Aorta (tissue), 5 donors: Measurements from ENCODE around the gene SRPK3. TPM values are rescaled to one million over a fixed set of nuclear protein-coding genes. Genes with fewer than 3 reads are reported as not detected.
"Not testable (repeated sequence)": the region's sequence is repeated elsewhere in the genome, so short reads cannot be mapped to it uniquely, and the experiment has no call there.

ENCODE experiments used
- ATAC-seq: fragments of 200-7000 bp; cut with Tn5 transposase; one replicate; pipeline ENCODE4 v1.9.1; 2022; ENCODE audit warnings: moderate library complexity; ENCODE audit not compliant: low FRiP score
- DNase-seq, 2 donors: peaks; one replicate each; pipeline ENCODE4 v3.0.0-alpha.2; 2020
- H3K27ac ChIP-seq, 2 donors: one replicate each; pipeline ENCODE4 v1.5.1; 2013; ENCODE audit warnings: low read length in 2 of 2, mild to moderate bottlenecking in 2 of 2, moderate library complexity in 2 of 2, control low read depth in 1 of 2, inconsistent platforms in 1 of 2, low read depth in 1 of 2
- H3K27me3 ChIP-seq, 2 donors: one replicate each; pipeline ENCODE4 v1.6.1; 2013; ENCODE audit warnings: control low read depth in 1 of 2, low read length in 1 of 2, mild to moderate bottlenecking in 1 of 2, moderate library complexity in 1 of 2; ENCODE audit not compliant: insufficient read depth in 2 of 2, control insufficient read depth in 1 of 2
- H3K36me3 ChIP-seq, 2 donors: one replicate each; pipeline ENCODE4 v1.6.1; 2013; ENCODE audit warnings: control low read depth in 1 of 2, low read length in 1 of 2, mild to moderate bottlenecking in 1 of 2; ENCODE audit not compliant: insufficient read depth in 2 of 2, control insufficient read depth in 1 of 2
- H3K4me1 ChIP-seq, 2 donors: one replicate each; pipeline ENCODE4 v1.6.1; 2013; ENCODE audit warnings: low read length in 2 of 2, control low read depth in 1 of 2, mild to moderate bottlenecking in 1 of 2, moderate library complexity in 1 of 2; ENCODE audit not compliant: insufficient read depth in 2 of 2, control insufficient read depth in 1 of 2
- H3K4me3 ChIP-seq, 2 donors: one replicate each; pipeline ENCODE4 v1.5.1; 2013; ENCODE audit warnings: low read length in 2 of 2, control low read depth in 1 of 2, mild to moderate bottlenecking in 1 of 2
- H3K9me3 ChIP-seq: one replicate; pipeline ENCODE4 v1.6.1; 2013; ENCODE audit warnings: mild to moderate bottlenecking, low read length; ENCODE audit not compliant: control insufficient read depth
- WGBS, 2 donors: extraction: QIAGEN DNeasy Blood & Tissue Kit; methylation state at CpG; one replicate each; pipeline ENCODE4 v1.1.7; 2013; 5-methylcytosine and 5-hydroxymethylcytosine counted together
- intact Hi-C, 2 donors: fragments of 100-400 bp; cut with DNase I; formaldehyde crosslinking; loops; one replicate each; pipeline versions ENCODE4 v1.14.2 to v1.15.0; 2022
- polyA plus RNA-seq, 2 donors: library from polyadenylated mRNA; stranded (reverse); fragments of 200-250 nt; gene quantifications; one replicate each; pipeline ENCODE4 v1.2.3, GENCODE V29; 2013
- total RNA-seq, 2 donors: library from RNA; stranded (reverse); fragmentation: NEBNext Ultra II Directional; extraction: Animal tissue kit (Norgen Biotek cat#: 25700); gene quantifications; one replicate each; pipeline ENCODE4 v1.2.1, GENCODE V29; 2021
- donor health status: healthy with polysubstance abuse.
- donor health status: Bipolar disorder and iron deficiency.
- donor health status: DM: no; HTN: no; CAD: no.
- donor health status: DM: no; HTN: no; CAD: no.
- donor health status: DM: yes; HTN: yes; CAD: no.

Gene SRPK3
- total and polyA plus RNA-seq, 4 donors: 1.1 to 11.0 (median 6.7) TPM

DNA sequence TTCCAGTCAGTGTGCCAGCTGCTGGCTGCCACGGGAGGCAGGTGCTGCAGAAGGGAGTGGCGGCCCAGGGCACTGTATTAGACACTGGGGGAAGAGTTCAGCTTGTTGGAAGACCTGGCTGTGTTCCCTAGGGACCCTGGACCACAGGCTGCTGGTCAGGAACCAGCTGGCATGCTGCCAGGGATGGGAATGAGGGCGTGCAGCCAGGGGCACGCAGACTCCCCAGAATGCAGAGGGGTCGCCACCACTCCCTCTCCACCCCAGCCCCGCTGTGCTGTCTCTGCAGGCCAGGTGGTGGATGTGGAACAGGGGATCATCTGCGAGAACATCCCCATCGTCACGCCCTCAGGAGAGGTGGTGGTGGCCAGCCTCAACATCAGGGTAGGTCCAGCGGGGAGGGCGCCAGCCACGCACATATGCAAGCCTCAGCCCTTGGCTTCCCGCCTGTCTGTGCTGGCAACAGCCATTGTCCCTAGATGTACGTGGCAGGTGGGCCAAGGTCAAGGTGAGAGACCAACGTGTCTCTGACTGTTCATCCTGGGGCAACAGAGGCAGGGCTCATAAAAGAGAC is 43.9 kb upstream of the SRPK3 start:
- no peaks in the 10 kb centered on the region for H3K36me3 ChIP-seq
- H3K27ac ChIP-seq: no peak overlapping the region
- intact Hi-C loops: no loop called here
- H3K4me3 ChIP-seq: no peak overlapping the region
- DNase-seq (no peak), ATAC-seq (peak; percentile 33)
- 83 to 85% methylated on average over 15 of the region's 15 CpGs for WGBS, 2 donors
- no peaks in the 10 kb centered on the region for H3K27me3 ChIP-seq
- H3K9me3 ChIP-seq: no peaks in the 10 kb centered on the region
- no peaks in the 10 kb centered on the region for H3K4me1 ChIP-seq

DNA sequence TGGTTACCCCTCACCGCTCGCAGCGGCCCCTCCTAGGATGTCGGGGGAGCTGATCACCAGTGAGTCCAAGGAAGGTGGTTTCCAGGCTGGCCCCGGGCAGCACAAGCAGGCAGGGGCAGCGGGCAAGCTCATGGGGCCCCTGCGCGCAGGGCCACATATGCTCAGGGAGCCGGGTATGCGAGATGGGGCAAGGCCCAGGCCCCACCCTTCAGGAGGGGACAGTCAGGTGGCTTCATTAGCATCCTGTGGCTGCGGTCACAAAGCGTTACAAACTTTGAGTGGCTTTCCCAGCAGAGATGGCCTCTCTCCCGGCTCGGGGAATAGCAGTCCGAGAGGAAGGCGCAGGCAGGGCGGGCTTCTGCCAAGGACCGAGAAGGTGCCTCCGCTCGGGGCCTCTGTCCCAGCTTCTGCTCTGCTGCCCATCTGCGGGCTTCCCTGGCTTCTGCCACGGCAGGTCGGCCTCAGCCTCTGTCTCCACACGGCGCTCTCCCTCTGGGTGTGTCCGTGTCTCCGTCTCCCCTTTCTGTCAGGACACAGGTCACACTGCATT is 42.7 kb upstream of the SRPK3 start:
- intact Hi-C loops: no loop called here

DNA sequence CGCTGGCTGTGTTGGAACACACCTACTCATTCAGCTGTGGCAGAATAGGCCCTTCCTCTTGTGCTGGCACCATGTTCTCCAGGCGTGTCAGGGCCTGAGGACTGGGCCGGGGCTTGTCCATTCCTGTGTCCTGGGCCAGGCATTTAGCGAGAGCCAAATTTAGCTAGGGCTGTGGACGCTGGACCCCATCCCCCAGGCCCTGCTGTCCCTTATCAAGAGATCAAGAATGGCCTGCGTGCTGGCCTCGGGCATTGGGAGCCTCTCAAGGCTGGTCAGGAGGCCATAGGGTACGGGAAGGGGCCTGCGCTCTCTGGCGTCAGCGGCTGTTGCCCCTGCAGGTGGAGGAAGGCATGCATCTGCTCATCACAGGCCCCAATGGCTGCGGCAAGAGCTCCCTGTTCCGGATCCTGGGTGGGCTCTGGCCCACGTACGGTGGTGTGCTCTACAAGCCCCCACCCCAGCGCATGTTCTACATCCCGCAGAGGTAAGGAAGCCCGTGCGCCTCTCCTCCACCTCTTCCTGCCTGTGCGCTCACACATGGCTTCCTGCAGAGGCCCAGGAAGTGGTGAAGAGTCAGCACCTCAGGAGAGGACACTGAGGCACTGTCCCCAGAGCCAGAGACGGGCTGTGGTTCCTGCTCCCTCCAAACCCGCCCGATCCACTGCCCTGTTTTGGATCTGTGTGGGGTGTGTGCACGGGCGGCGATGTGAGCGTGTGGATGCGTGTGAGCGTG is 40.9 kb upstream of the SRPK3 start:
- Histone ChIP-seq H3K36me3 (no peaks in the 10 kb centered on the region), H3K27ac (no peak overlapping the region), H3K9me3 (no peaks in the 10 kb centered on the region), H3K27me3 (no peaks in the 10 kb centered on the region), H3K4me3 (no peak overlapping the region), H3K4me1 (no peaks in the 10 kb centered on the region)
- ATAC-seq (peak; percentile 36), DNase-seq (no peak)
- intact Hi-C loops: no loop called here
- 87 to 93% methylated on average over 28 to 29 of the region's 29 CpGs for WGBS, 2 donors

More for the DNA sequence above, 42.7 kb upstream of the SRPK3 start:
- Histone ChIP-seq H3K36me3 (no peaks in the 10 kb centered on the region), H3K27me3 (no peaks in the 10 kb centered on the region), H3K4me1 (no peaks in the 10 kb centered on the region), H3K27ac (no peak overlapping the region), H3K9me3 (no peaks in the 10 kb centered on the region), H3K4me3 (no peak overlapping the region)
- ATAC-seq (no peak), DNase-seq (no peak)
- WGBS, 2 donors: 89 to 96% methylated on average over 20 to 27 of the region's 27 CpGs

DNA sequence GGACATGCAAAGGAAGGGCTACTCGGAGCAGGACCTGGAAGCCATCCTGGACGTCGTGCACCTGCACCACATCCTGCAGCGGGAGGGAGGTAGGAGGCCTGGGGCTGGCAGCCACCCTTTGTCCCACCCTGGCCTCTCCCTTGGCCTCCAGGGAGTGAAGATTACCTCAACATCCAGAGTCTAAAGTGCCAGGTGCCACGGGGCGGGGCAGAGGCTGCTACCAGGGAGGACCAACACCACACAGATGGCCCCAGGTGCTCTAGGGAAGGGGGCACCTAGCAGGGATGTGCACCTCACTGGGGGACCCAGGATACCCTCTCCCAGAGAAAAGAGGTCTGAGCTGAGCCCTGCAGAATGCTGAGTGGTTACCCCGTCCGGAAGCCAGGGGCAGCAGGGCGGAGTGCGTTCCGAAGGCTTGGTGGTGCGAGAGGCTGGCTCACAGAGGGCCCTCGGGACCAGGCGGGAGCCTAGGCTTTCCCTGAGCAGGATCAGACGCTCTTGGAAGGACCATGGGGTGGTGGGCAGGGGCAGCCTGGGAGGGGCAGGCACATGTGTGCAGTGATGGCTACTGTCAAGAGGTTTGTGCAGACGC is 40.1 kb upstream of the SRPK3 start:
- Histone ChIP-seq H3K27ac (no peak overlapping the region), H3K4me3 (no peak overlapping the region), H3K9me3 (no peaks in the 10 kb centered on the region), H3K36me3 (no peaks in the 10 kb centered on the region), H3K27me3 (no peaks in the 10 kb centered on the region), H3K4me1 (no peaks in the 10 kb centered on the region)
- WGBS, 2 donors: 92 to 93% methylated on average over 16 of the region's 16 CpGs
- ATAC-seq (no peak), DNase-seq (no peak)
- intact Hi-C loops: no loop called here

DNA sequence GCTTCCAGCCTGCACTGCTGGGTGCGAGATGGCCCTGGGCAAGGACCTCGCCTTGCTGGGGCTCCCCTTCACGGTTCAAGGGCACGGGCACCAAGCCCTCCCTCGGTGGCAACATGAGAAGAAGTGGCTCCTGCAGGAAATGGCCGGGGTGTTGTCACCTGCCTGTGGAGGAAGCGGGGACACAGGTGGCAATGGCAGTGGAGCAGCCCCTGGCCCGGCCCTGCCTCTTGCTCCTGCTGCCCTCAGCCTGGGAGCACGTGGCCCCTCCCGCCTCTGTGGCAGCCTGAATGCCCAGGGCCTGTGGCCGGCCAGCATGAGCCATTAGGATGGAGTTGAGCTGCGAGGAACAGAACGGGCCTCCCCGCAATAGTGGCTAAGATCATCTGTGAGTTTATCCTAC is 39.4 kb upstream of the SRPK3 start:
- H3K27me3 ChIP-seq: no peaks in the 10 kb centered on the region
- intact Hi-C loops: no loop called here
- H3K9me3 ChIP-seq: no peaks in the 10 kb centered on the region
- no peak overlapping the region for H3K4me3 ChIP-seq
- DNase-seq (no peak), ATAC-seq (no peak)
- H3K4me1 ChIP-seq: no peaks in the 10 kb centered on the region
- H3K27ac ChIP-seq: no peak overlapping the region
- WGBS, 2 donors: 91 to 95% methylated on average over 13 to 14 of the region's 14 CpGs
- no peaks in the 10 kb centered on the region for H3K36me3 ChIP-seq

DNA sequence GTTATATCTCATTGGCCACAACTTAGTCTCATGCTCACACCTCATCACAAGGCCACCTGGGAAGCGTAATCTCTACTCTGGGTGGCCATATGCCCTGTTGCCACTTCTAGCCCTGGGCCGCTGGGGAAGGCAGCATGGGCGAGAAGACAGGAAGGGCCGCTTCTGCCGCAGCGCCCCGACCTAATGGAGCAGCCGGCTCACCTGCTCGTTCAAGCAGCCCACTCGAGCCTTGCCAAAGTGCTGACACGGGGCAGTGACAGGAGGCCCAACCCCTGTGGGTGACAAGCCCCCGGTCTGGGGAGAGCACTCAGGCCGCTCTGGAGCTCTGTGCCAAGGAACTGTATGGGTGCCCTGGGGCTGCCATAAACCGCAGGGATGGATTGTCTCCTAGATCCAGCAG is 38.7 kb upstream of the SRPK3 start:
- WGBS, 2 donors: 97% methylated on average over 12 to 14 of the region's 14 CpGs
- H3K4me1 ChIP-seq, DNase-seq, H3K27ac ChIP-seq, H3K9me3 ChIP-seq, H3K36me3 ChIP-seq, intact Hi-C loops, H3K4me3 ChIP-seq, ATAC-seq, H3K27me3 ChIP-seq: not testable (repeated sequence)

DNA sequence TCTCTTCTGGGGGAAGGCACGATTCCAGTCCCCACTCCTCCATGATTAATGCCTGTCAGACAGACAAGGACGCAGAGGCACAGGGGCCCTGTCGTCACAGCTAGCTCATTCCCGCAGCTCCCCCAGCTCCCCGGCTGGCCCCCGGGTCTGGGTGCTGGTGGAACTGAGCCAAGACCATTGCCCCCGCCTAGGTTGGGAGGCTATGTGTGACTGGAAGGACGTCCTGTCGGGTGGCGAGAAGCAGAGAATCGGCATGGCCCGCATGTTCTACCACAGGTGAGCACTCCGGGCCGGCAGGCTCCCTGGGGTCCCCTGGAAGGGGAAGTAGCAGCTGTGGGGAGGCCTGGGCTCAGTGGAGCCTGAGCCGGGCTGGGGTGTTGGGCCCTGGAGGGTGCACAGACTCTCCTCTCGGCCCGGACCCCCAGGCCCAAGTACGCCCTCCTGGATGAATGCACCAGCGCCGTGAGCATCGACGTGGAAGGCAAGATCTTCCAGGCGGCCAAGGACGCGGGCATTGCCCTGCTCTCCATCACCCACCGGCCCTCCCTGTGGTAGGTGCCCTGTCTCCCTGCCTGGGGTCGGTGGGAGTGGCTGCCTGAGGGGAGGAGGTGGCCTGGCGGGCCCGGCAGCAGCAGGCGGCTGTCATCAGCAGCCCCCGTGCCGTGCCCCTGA is 37.9 kb upstream of the SRPK3 start:
- DNase-seq, H3K36me3 ChIP-seq, intact Hi-C loops, H3K27me3 ChIP-seq, ATAC-seq, H3K4me3 ChIP-seq, H3K4me1 ChIP-seq, H3K9me3 ChIP-seq: not testable (repeated sequence)
- 59 to 79% methylated on average over 30 to 32 of the region's 32 CpGs for WGBS, 2 donors
- H3K27ac ChIP-seq: peak overlapping the region in 1 of 2 donors; percentile 60

DNA sequence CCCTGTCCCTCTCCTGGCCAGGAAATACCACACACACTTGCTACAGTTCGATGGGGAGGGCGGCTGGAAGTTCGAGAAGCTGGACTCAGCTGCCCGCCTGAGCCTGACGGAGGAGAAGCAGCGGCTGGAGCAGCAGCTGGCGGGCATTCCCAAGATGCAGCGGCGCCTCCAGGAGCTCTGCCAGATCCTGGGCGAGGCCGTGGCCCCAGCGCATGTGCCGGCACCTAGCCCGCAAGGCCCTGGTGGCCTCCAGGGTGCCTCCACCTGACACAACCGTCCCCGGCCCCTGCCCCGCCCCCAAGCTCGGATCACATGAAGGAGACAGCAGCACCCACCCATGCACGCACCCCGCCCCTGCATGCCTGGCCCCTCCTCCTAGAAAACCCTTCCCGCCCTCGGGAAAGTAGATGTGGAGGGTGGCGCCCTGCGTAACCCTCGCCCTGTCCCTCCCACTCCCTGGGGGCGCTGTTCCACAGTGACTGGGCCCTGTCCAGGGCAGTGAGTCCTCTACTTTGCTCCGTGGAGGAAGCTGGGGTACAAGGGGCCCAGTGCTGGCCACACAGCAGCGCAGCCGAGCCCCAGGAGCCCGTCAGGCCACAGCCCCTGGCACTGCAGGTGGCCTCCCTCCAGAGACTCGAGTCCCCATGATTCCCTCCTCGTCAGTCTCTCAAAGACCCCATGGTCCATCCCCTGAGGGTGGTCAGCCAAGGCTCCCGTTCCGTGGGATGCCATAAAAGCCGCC is 37.2 kb upstream of the SRPK3 start:
- H3K36me3 ChIP-seq, H3K4me3 ChIP-seq, ATAC-seq, intact Hi-C loops, H3K4me1 ChIP-seq, H3K27me3 ChIP-seq, H3K9me3 ChIP-seq: not testable (repeated sequence)
- peak; percentile 82 to 87 for DNase-seq
- H3K27ac ChIP-seq: peak overlapping the region in 1 of 2 donors; percentile 93
- WGBS, 2 donors: 6 to 23% methylated on average over 20 to 35 of the region's 35 CpGs
